ENCODE measurements around the gene TMEM143.

The TMEM143 gene

DNA sequence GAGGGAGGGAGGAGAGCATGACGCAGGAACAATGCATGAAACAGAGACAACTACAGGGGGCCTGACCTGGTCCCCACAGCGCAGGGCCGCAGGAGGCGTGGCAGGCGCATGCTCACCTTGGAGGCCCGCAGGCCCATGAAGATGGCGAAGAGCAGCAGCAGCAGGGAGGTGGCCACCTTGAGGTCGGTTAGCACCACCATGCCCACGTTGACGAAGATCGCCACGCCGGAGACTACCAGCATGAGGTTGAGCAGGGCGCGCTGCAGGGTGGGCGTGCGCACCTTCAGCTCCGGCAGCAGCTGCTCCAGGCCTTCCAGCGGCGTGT lies 21.4 kb downstream of the TMEM143 start:
- Histone ChIP-seq H3K18ac (ENCODE audit: low read length) (no peak overlapping the region), H3K79me1 (ENCODE audit: low read length) (no peaks in the 10 kb centered on the region), H2AK5ac (ENCODE audit: low read length) (no peak overlapping the region), H3K9ac (ENCODE audit: low read length) (no peak overlapping the region), H3K27ac (ENCODE audit: low read depth, low read length) (no peak overlapping the region), H3K4me2 (ENCODE audit: low read length) (no peak overlapping the region), H2BK120ac (ENCODE audit: low read depth, low read length) (no peak overlapping the region), H4K5ac (ENCODE audit: low read length) (no peak overlapping the region), H2BK15ac (replicated peaks; ENCODE audit: low read depth) (no peak overlapping the region), H3K4me3 (ENCODE audit: low read length) (no peak overlapping the region), H3K23ac (ENCODE audit: low read length) (no peak overlapping the region), H3K56ac (ENCODE audit: low read length) (no peak overlapping the region), H3K79me2 (ENCODE audit: control insufficient read depth, insufficient read depth, low read length) (no peaks in the 10 kb centered on the region), H4K8ac (ENCODE audit: low read depth, low read length) (no peak overlapping the region), H3K27me3 (ENCODE audit: insufficient read depth, low read length, poor library complexity) (no peaks in the 10 kb centered on the region), H3K4me1 (ENCODE audit: control insufficient read depth, low read depth, low read length) (no peaks in the 10 kb centered on the region), H2BK5ac (ENCODE audit: low read length) (no peak overlapping the region), H3K4ac (ENCODE audit: low read depth, low read length) (no peak overlapping the region), H3K36me3 (ENCODE audit: control insufficient read depth, insufficient read depth, low read length) (no peaks in the 10 kb centered on the region)
- DNase-seq: no peak
- no CpG with 5 or more reads among the region's 20 CpGs for WGBS (ENCODE audit: extremely low coverage, insufficient coverage, low lambda C conversion rate)

DNA sequence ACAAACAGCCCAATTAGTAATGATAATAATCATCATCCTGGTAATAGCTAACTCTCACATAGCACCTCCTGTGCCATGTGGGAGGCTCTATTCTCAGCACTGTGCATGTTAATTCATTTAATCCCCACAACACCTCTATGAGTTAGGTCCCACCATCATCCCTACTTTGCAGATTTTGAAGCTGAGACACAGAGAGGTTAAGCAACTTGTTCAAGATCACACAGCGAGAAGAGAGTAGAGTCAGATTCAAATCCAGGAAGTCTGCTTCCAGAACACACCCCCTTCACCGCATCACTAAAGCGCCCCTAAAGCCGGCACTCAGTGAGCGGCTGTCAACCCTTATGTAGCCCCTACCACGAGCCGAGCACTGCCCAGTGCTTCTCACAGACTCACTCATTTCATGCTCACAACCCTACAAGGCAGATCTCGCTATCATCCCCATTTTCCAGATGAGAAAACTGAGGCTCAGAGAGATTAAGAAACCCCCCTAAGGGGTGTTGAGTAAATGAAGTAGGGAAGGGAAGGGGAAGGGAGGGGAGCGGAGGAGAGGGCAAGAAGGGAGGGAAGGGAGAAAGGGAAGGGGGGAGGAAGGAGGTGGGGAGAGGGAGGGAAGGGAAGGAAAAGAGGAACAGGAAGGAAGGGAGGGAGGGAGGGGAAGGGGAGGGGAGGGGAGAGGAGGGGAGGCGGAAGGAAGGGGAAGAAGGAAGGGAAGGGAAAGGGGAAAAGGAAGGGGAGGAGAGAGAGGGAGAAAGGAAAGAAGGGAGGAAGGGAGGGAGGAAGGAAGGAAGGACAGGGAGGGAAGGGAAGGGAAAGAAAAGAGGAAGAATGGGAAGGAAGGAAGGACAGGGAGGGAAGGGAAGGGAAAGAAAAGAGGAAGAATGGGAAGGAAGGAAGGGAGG lies 22.0 kb downstream of the TMEM143 start:
- no peak overlapping the region for H4K8ac ChIP-seq (ENCODE audit: low read depth, low read length)
- no peak for DNase-seq
- no peak overlapping the region for H2AK5ac ChIP-seq (ENCODE audit: low read length)
- H4K5ac ChIP-seq (ENCODE audit: low read length): no peak overlapping the region
- no CpG with 5 or more reads among the region's 10 CpGs for WGBS (ENCODE audit: extremely low coverage, insufficient coverage, low lambda C conversion rate)
- no peak overlapping the region for H3K4me3 ChIP-seq (ENCODE audit: low read length)
- H3K4ac ChIP-seq (ENCODE audit: low read depth, low read length): no peak overlapping the region
- H3K23ac ChIP-seq (ENCODE audit: low read length): no peak overlapping the region
- no peak overlapping the region for H3K27ac ChIP-seq (ENCODE audit: low read depth, low read length)
- H3K79me2 ChIP-seq (ENCODE audit: control insufficient read depth, insufficient read depth, low read length): no peaks in the 10 kb centered on the region
- no peak overlapping the region for H3K4me2 ChIP-seq (ENCODE audit: low read length)
- H2BK5ac ChIP-seq (ENCODE audit: low read length): no peak overlapping the region
- no peak overlapping the region for H2BK120ac ChIP-seq (ENCODE audit: low read depth, low read length)
- no peaks in the 10 kb centered on the region for H3K79me1 ChIP-seq (ENCODE audit: low read length)
- H3K18ac ChIP-seq (ENCODE audit: low read length): no peak overlapping the region
- no peaks in the 10 kb centered on the region for H3K4me1 ChIP-seq (ENCODE audit: control insufficient read depth, low read depth, low read length)
- H3K9ac ChIP-seq (ENCODE audit: low read length): no peak overlapping the region
- H3K36me3 ChIP-seq (ENCODE audit: control insufficient read depth, insufficient read depth, low read length): no peaks in the 10 kb centered on the region
- H3K27me3 ChIP-seq (ENCODE audit: insufficient read depth, low read length, poor library complexity): no peaks in the 10 kb centered on the region
- no peak overlapping the region for H2BK15ac ChIP-seq (replicated peaks; ENCODE audit: low read depth)
- H3K56ac ChIP-seq (ENCODE audit: low read length): no peak overlapping the region

DNA sequence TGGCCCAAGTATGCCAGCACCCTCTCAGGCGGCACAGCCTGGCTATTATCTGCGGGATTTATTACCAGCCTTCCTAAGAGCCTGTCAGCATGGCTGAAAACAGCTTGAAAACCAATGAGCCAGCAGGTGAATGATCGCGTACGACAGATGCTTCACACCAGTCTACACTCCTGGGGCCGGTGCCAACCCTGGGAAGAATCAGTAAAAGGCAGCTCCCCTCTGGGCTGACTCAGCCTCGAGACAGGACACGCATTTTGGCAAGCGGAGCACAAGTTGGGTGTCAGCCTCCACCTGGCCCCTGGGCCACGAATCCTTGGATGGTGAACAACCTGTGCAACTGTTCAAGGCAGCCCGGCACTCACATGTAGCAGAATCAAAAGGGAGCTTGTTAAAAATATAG lies 22.7 kb downstream of the TMEM143 start:
- H3K4me2 ChIP-seq (ENCODE audit: low read length): no peak overlapping the region
- H3K18ac ChIP-seq (ENCODE audit: low read length): no peak overlapping the region
- H3K27me3 ChIP-seq (ENCODE audit: insufficient read depth, low read length, poor library complexity): no peaks in the 10 kb centered on the region
- no peaks in the 10 kb centered on the region for H3K36me3 ChIP-seq (ENCODE audit: control insufficient read depth, insufficient read depth, low read length)
- no peaks in the 10 kb centered on the region for H3K79me1 ChIP-seq (ENCODE audit: low read length)
- no peak overlapping the region for H2BK120ac ChIP-seq (ENCODE audit: low read depth, low read length)
- H3K4me3 ChIP-seq (ENCODE audit: low read length): no peak overlapping the region
- no peak overlapping the region for H3K27ac ChIP-seq (ENCODE audit: low read depth, low read length)
- no peak overlapping the region for H3K9ac ChIP-seq (ENCODE audit: low read length)
- no peak overlapping the region for H2BK15ac ChIP-seq (replicated peaks; ENCODE audit: low read depth)
- H3K56ac ChIP-seq (ENCODE audit: low read length): no peak overlapping the region
- H2AK5ac ChIP-seq (ENCODE audit: low read length): no peak overlapping the region
- H4K8ac ChIP-seq (ENCODE audit: low read depth, low read length): no peak overlapping the region
- no peak overlapping the region for H2BK5ac ChIP-seq (ENCODE audit: low read length)
- H3K4ac ChIP-seq (ENCODE audit: low read depth, low read length): no peak overlapping the region
- no peak overlapping the region for H3K23ac ChIP-seq (ENCODE audit: low read length)
- no peaks in the 10 kb centered on the region for H3K79me2 ChIP-seq (ENCODE audit: control insufficient read depth, insufficient read depth, low read length)
- no peak for DNase-seq
- H3K4me1 ChIP-seq (ENCODE audit: control insufficient read depth, low read depth, low read length): no peaks in the 10 kb centered on the region
- WGBS (ENCODE audit: extremely low coverage, insufficient coverage, low lambda C conversion rate): no CpG with 5 or more reads among the region's 11 CpGs
- no peak overlapping the region for H4K5ac ChIP-seq (ENCODE audit: low read length)

DNA sequence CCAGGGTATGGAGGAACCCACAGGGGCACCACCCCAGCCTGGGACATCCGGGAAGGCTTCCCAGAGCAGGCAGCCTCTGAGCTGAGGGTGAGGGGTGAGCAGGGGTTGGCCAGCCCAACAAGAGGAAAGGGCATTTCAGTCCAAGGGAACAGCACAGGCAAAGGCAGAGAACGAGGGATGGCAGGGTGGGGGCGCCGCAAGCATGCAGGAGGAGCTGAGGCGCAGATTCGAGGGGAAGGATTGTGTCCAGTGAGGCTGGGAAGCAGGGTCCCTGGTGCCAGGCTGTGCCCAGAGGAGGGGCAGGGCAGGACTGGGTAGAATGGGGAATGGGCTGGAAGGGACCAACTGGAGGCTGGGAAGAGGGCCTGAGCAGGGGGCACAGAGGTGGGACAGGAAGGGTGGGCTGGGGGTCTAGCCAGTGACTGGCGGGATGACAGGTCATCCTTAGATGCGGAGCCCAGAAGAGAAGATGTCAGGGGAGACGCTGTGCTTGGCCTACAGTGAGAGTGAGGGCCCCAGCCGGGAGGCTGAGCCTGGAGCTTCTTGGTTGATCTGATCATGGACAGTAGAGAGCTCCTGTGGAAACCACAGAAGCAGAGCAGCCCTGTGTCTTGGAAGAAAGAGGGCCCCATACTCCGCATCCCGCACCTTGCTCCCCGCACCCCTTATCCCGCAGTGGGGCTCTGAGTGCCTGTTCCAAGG lies 24.8 kb downstream of the TMEM143 start:
- WGBS (ENCODE audit: extremely low coverage, insufficient coverage, low lambda C conversion rate): no CpG with 5 or more reads among the region's 14 CpGs
- no peak for DNase-seq
- H3K4ac ChIP-seq (ENCODE audit: low read depth, low read length): no peak overlapping the region
- H4K5ac ChIP-seq (ENCODE audit: low read length): no peak overlapping the region
- no peaks in the 10 kb centered on the region for H3K36me3 ChIP-seq (ENCODE audit: control insufficient read depth, insufficient read depth, low read length)
- H3K56ac ChIP-seq (ENCODE audit: low read length): no peak overlapping the region
- H4K8ac ChIP-seq (ENCODE audit: low read depth, low read length): no peak overlapping the region
- no peak overlapping the region for H2AK5ac ChIP-seq (ENCODE audit: low read length)
- H3K27me3 ChIP-seq (ENCODE audit: insufficient read depth, low read length, poor library complexity): no peaks in the 10 kb centered on the region
- no peak overlapping the region for H3K4me3 ChIP-seq (ENCODE audit: low read length)
- H3K4me2 ChIP-seq (ENCODE audit: low read length): no peak overlapping the region
- H3K9ac ChIP-seq (ENCODE audit: low read length): no peak overlapping the region
- no peak overlapping the region for H2BK15ac ChIP-seq (replicated peaks; ENCODE audit: low read depth)
- no peak overlapping the region for H3K23ac ChIP-seq (ENCODE audit: low read length)
- no peak overlapping the region for H3K27ac ChIP-seq (ENCODE audit: low read depth, low read length)
- no peaks in the 10 kb centered on the region for H3K4me1 ChIP-seq (ENCODE audit: control insufficient read depth, low read depth, low read length)
- H3K79me2 ChIP-seq (ENCODE audit: control insufficient read depth, insufficient read depth, low read length): no peaks in the 10 kb centered on the region
- H2BK120ac ChIP-seq (ENCODE audit: low read depth, low read length): no peak overlapping the region
- no peaks in the 10 kb centered on the region for H3K79me1 ChIP-seq (ENCODE audit: low read length)
- no peak overlapping the region for H3K18ac ChIP-seq (ENCODE audit: low read length)
- H2BK5ac ChIP-seq (ENCODE audit: low read length): no peak overlapping the region

DNA sequence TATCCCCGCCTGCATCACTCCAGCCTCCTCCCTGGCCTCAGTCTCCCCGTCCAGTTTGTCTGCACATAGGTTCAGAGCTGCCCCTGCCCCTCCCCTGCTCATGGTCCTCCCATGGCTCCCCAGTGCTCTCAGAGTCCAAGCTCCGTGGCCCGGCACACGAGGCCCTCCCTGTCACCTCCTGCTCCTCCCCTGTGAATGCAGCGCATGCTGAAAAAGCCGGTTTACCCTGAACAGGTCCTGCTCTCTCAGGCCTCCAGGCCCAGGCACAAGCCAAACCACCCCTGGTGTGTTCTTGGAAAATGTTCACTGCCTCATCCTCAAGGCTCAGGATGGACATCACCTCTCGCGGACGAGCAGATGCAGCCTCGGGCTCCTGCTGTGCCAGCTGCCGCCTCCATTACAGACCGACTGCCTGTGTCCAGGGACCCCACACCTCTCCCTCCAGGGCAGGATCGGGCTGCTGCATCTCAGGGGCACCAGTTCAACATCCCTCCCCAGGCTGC lies 25.4 kb downstream of the TMEM143 start:
- H3K4me2 ChIP-seq (ENCODE audit: low read length): no peak overlapping the region
- H3K4me1 ChIP-seq (ENCODE audit: control insufficient read depth, low read depth, low read length): peaks cover 2% of the 10 kb centered on the region
- no CpG with 5 or more reads among the region's 14 CpGs for WGBS (ENCODE audit: extremely low coverage, insufficient coverage, low lambda C conversion rate)
- H3K9ac ChIP-seq (ENCODE audit: low read length): no peak overlapping the region
- H3K79me2 ChIP-seq (ENCODE audit: control insufficient read depth, insufficient read depth, low read length): no peaks in the 10 kb centered on the region
- no peak overlapping the region for H3K23ac ChIP-seq (ENCODE audit: low read length)
- no peak overlapping the region for H2BK120ac ChIP-seq (ENCODE audit: low read depth, low read length)
- H4K5ac ChIP-seq (ENCODE audit: low read length): no peak overlapping the region
- H3K79me1 ChIP-seq (ENCODE audit: low read length): no peaks in the 10 kb centered on the region
- no peak for DNase-seq
- no peak overlapping the region for H2AK5ac ChIP-seq (ENCODE audit: low read length)
- no peak overlapping the region for H3K4ac ChIP-seq (ENCODE audit: low read depth, low read length)
- no peak overlapping the region for H3K56ac ChIP-seq (ENCODE audit: low read length)
- H3K18ac ChIP-seq (ENCODE audit: low read length): no peak overlapping the region
- no peak overlapping the region for H3K4me3 ChIP-seq (ENCODE audit: low read length)
- no peaks in the 10 kb centered on the region for H3K36me3 ChIP-seq (ENCODE audit: control insufficient read depth, insufficient read depth, low read length)
- H4K8ac ChIP-seq (ENCODE audit: low read depth, low read length): no peak overlapping the region
- H3K27ac ChIP-seq (ENCODE audit: low read depth, low read length): no peak overlapping the region
- H3K27me3 ChIP-seq (ENCODE audit: insufficient read depth, low read length, poor library complexity): no peaks in the 10 kb centered on the region
- no peak overlapping the region for H2BK5ac ChIP-seq (ENCODE audit: low read length)
- no peak overlapping the region for H2BK15ac ChIP-seq (replicated peaks; ENCODE audit: low read depth)

Data from mesendoderm (in vitro differentiated cells).